ENCODE data around the gene MUC4. TPM values are rescaled to one million over a fixed set of nuclear protein-coding genes. Genes with fewer than 3 reads are reported as not detected.
A peak's percentile ranks its signal among the peaks of the same experiment; 100 is the strongest.

MUC4 gene
- total and polyA plus RNA-seq, 10 of the 15 experiments (the other 5 are each of a cell fraction or from before 2014, with no cell fraction given): 0.02 to 0.46 (median 0.27) TPM; not detected in 4

GRCh38 chr3:195699388-195699771 is 112.3 kb downstream of the MUC4 start (continued):
- TF ChIP-seq, protein P1, sequence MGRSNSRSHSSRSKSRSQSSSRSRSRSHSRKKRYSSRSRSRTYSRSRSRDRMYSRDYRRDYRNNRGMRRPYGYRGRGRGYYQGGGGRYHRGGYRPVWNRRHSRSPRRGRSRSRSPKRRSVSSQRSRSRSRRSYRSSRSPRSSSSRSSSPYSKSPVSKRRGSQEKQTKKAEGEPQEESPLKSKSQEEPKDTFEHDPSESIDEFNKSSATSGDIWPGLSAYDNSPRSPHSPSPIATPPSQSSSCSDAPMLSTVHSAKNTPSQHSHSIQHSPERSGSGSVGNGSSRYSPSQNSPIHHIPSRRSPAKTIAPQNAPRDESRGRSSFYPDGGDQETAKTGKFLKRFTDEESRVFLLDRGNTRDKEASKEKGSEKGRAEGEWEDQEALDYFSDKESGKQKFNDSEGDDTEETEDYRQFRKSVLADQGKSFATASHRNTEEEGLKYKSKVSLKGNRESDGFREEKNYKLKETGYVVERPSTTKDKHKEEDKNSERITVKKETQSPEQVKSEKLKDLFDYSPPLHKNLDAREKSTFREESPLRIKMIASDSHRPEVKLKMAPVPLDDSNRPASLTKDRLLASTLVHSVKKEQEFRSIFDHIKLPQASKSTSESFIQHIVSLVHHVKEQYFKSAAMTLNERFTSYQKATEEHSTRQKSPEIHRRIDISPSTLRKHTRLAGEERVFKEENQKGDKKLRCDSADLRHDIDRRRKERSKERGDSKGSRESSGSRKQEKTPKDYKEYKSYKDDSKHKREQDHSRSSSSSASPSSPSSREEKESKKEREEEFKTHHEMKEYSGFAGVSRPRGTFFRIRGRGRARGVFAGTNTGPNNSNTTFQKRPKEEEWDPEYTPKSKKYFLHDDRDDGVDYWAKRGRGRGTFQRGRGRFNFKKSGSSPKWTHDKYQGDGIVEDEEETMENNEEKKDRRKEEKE (IDR thresholded peaks at IDR 0.05): no peak

- Histone ChIP-seq H3K9ac (ENCODE audit: control insufficient read depth, insufficient read depth, low read length) (no peak overlapping the region), H3K27ac (ENCODE audit: control insufficient read depth, insufficient read depth) (no peak overlapping the region), H3K27me3 (replicated peaks in 1 of 2; ENCODE audit: control insufficient read depth in 2 of 2, insufficient read depth in 2 of 2, low read length in 1 of 2) (no peaks in the 10 kb centered on the region), H4K20me1 (ENCODE audit: control insufficient read depth, insufficient read depth) (no peaks in the 10 kb centered on the region), H3K4me2 (ENCODE audit: control insufficient read depth, insufficient read depth) (no peak overlapping the region), H2AFZ (ENCODE audit: control insufficient read depth, low read depth, low read length) (no peak overlapping the region), H3K4me3 (no peak overlapping the region), H3K9me3 (replicated peaks; ENCODE audit: control insufficient read depth, insufficient read depth, low read length) (no peaks in the 10 kb centered on the region; the same call in 2 of the 3 replicates), H3K36me3 (ENCODE audit: control insufficient read depth in 2 of 2, insufficient read depth in 2 of 2, low read length in 1 of 2) (peaks cover 0 to under 1% of the 10 kb centered on the region in 2 experiments; a peak in 2 of 4 replicates), H3K4me1 (ENCODE audit: control insufficient read depth, insufficient read depth, low read length) (no peaks in the 10 kb centered on the region), H3K79me2 (ENCODE audit: control insufficient read depth, insufficient read depth, low read length) (no peaks in the 10 kb centered on the region)
- ATAC-seq (no peak), FAIRE-seq (no peak), DNase-seq (ENCODE audit: low read depth, low spot score) (no peak)
- in situ Hi-C loops (cut with MboI): no loop called here
- intact Hi-C loops (cut with micrococcal nuclease; ENCODE audit: unreplicated experiment): no loop called here
- RAD21 ChIA-PET (ENCODE audit: unreplicated experiment): no interaction called here
- CTCF ChIA-PET: interaction anchor here (0.7 kb wide), 1 partner anchor 1508 kb away, joined by 3 read pairs; no protein-coding TSS in a partner anchor
- TF ChIP-seq CEBPB (IDR thresholded peaks at IDR 0.05; ENCODE audit: borderline replicate concordance in 1 of 2, low read depth in 2 of 2, low read length in 2 of 2) (no peak), NFXL1 (IDR thresholded peaks at IDR 0.05; ENCODE audit: borderline replicate concordance) (no peak), KLF5 (IDR thresholded peaks at IDR 0.05; ENCODE audit: partially characterized antibody) (no peak), POLR2AphosphoS5 (IDR thresholded peaks at IDR 0.05; ENCODE audit: low read length) (no peak), NFYB (IDR thresholded peaks at IDR 0.05; ENCODE audit: insufficient read depth, low read depth, low read length) (no peak), FOXK2 (IDR thresholded peaks at IDR 0.05) (no peak), RBBP5 (conservative IDR thresholded peaks at IDR 0.05) (no peak), USF2 (IDR thresholded peaks at IDR 0.05; ENCODE audit: borderline replicate concordance, low read depth, low read length) (no peak)
- SMC1A ChIA-PET (ENCODE audit: uncharacterized antibody, unreplicated experiment): no interaction called here
- WGBS (ENCODE audit: insufficient coverage, insufficient replicate concordance, low lambda C conversion rate, missing lambda C conversion rate): 91% methylated on average over 5 of the region's 5 CpGs
- TSS peak; percentile 39 for BruUV-seq (replicated peaks)
- POLR2A ChIA-PET: no interaction called here
These were observed 112.9 kb downstream of the MUC4 start for GRCh38 chr3:195698647-195699387.

All from GM12878 (cell line).